H9 (cell line): ENCODE measurements around the gene SYNGR1. TPM values are rescaled to one million over a fixed set of nuclear protein-coding genes. Genes with fewer than 3 reads are reported as not detected.
A peak's percentile ranks its signal among the peaks of the same experiment; 100 is the strongest.

Experiments used
- DNase-seq: peaks from one replicate; pipeline ENCODE4 v3.0.0-alpha.2; 2017
- H2AFZ ChIP-seq: one replicate; pipeline ENCODE4 v1.6.1; 2013; ENCODE audit warnings: mild to moderate bottlenecking, low read length, control low read depth, moderate library complexity
- H2AK5ac ChIP-seq: 2 replicates; pipeline ENCODE4 v1.6.1; 2013; ENCODE audit warnings: low read length, control low read depth, mixed read lengths; ENCODE audit not compliant: insufficient read length
- H2BK120ac ChIP-seq: one replicate; pipeline ENCODE4 v1.6.1; 2013; ENCODE audit warnings: low read depth, mild to moderate bottlenecking, low read length, control low read depth, inconsistent platforms; ENCODE audit not compliant: poor library complexity, severe bottlenecking
- H2BK12ac ChIP-seq: 2 replicates; pipeline ENCODE4 v1.6.1; 2013; ENCODE audit warnings: low read length, control low read depth, mixed read lengths, low read depth; ENCODE audit not compliant: insufficient read length
- H2BK15ac ChIP-seq: 2 replicates; pipeline ENCODE4 v1.6.1; 2013; ENCODE audit warnings: low read depth, low read length, control low read depth
- H2BK20ac ChIP-seq: one replicate; pipeline ENCODE4 v1.6.1; 2013; ENCODE audit warnings: low read depth, mild to moderate bottlenecking, low read length, control low read depth, inconsistent platforms; ENCODE audit not compliant: poor library complexity, severe bottlenecking
- H2BK5ac ChIP-seq: 2 replicates; pipeline ENCODE4 v1.6.1; 2013; ENCODE audit warnings: low read length, control low read depth, mixed read lengths; ENCODE audit not compliant: insufficient read length
- H3K14ac ChIP-seq: 2 replicates; pipeline ENCODE4 v1.6.1; 2013; ENCODE audit warnings: low read length, control low read depth; ENCODE audit not compliant: insufficient read depth
- H3K18ac ChIP-seq: 2 replicates; pipeline ENCODE4 v1.6.1; 2013; ENCODE audit warnings: low read depth, mild to moderate bottlenecking, mixed read lengths, low read length, control low read depth; ENCODE audit not compliant: insufficient read length
- H3K23ac ChIP-seq: 2 replicates; pipeline ENCODE4 v1.6.1; 2013; ENCODE audit warnings: low read length, control low read depth, mixed read lengths, low read depth; ENCODE audit not compliant: insufficient read length
- H3K23me2 ChIP-seq: 2 replicates; pipeline ENCODE4 v1.6.1; 2013; ENCODE audit warnings: low read depth, mild to moderate bottlenecking, mixed read lengths, low read length, control low read depth; ENCODE audit not compliant: insufficient read length, poor library complexity, severe bottlenecking
- H3K27ac ChIP-seq: 2 replicates; pipeline ENCODE4 v1.5.1; 2013; ENCODE audit warnings: low read length, control low read depth, mixed read lengths, low read depth; ENCODE audit not compliant: insufficient read length
- H3K27me3 ChIP-seq: 2 replicates; pipeline ENCODE4 v1.6.1; 2013; ENCODE audit warnings: low read length, control low read depth, inconsistent platforms; ENCODE audit not compliant: insufficient read depth
- H3K4ac ChIP-seq: 2 replicates; pipeline ENCODE4 v1.6.1; 2013; ENCODE audit warnings: low read depth, mild to moderate bottlenecking, control low read depth, inconsistent platforms, low read length, moderate library complexity
- H3K4me1 ChIP-seq: 2 replicates; pipeline ENCODE4 v1.6.1; 2013; ENCODE audit warnings: low read length, control low read depth, inconsistent platforms; ENCODE audit not compliant: insufficient read depth
- H3K4me2 ChIP-seq: 2 replicates; pipeline ENCODE4 v1.6.1; 2013; ENCODE audit warnings: low read length, control low read depth, mixed read lengths; ENCODE audit not compliant: insufficient read length, insufficient read depth
- H3K56ac ChIP-seq: 2 replicates; pipeline ENCODE4 v1.6.1; 2013; ENCODE audit warnings: low read depth, mild to moderate bottlenecking, mixed read lengths, low read length, control low read depth; ENCODE audit not compliant: insufficient read length
- H3K79me1 ChIP-seq: 2 replicates; pipeline ENCODE4 v1.6.1; 2013; ENCODE audit warnings: low read depth, mild to moderate bottlenecking, moderate library complexity, low read length, control low read depth, inconsistent platforms; ENCODE audit not compliant: insufficient read depth, poor library complexity, severe bottlenecking
- H3K79me2 ChIP-seq: 2 replicates; pipeline ENCODE4 v1.6.1; 2013; ENCODE audit warnings: low read length, control low read depth, inconsistent platforms; ENCODE audit not compliant: insufficient read depth
- H3K9ac ChIP-seq: 2 replicates; pipeline ENCODE4 v1.6.1; 2013; ENCODE audit warnings: low read length, control low read depth, mixed read lengths; ENCODE audit not compliant: insufficient read length; ENCODE audit errors: extremely low read depth
- H3K9me3 ChIP-seq: one replicate; pipeline ENCODE4 v1.6.1; 2013; ENCODE audit warnings: low read depth, low read length, inconsistent platforms; ENCODE audit not compliant: control insufficient read depth
- H3T11ph ChIP-seq: one replicate; pipeline ENCODE4 v1.6.1; 2013; ENCODE audit warnings: mild to moderate bottlenecking, low read length, control low read depth, inconsistent platforms
- H4K20me1 ChIP-seq: one replicate; pipeline ENCODE4 v1.6.1; 2013; ENCODE audit not compliant: control insufficient read depth, insufficient read length, insufficient read depth
- H4K5ac ChIP-seq: 2 replicates; pipeline ENCODE4 v1.6.1; 2013; ENCODE audit warnings: low read depth, mild to moderate bottlenecking, mixed read lengths, low read length, control low read depth; ENCODE audit not compliant: insufficient read length
- H4K8ac ChIP-seq: replicated peaks from 2 replicates; pipeline ENCODE4 v1.6.1; 2013; ENCODE audit warnings: low read length, control low read depth, mixed read lengths, low read depth; ENCODE audit not compliant: insufficient read length
- H4K91ac ChIP-seq: 2 replicates; pipeline ENCODE4 v1.6.1; 2013; ENCODE audit warnings: low read depth, mild to moderate bottlenecking, moderate library complexity, mixed read lengths, low read length, control low read depth; ENCODE audit not compliant: insufficient read length
- H3K27ac Mint-ChIP-seq, 3 experiments: 2 replicates in 2 of 3; 3 replicates in 1 of 3; pipeline ENCODE4 v1.8.0; 2020 to 2021; ENCODE audit warnings: mixed read lengths in 3 of 3, mild to moderate bottlenecking in 1 of 3, moderate library complexity in 1 of 3
- H3K27me3 Mint-ChIP-seq: 2 replicates; pipeline ENCODE4 v1.8.0; 2021; ENCODE audit warnings: low read depth, mild to moderate bottlenecking, moderate library complexity, mixed read lengths
- H3K36me3 Mint-ChIP-seq, 3 experiments: 2 replicates in 2 of 3; 3 replicates in 1 of 3; pipeline ENCODE4 v1.8.0; 2020 to 2021; ENCODE audit warnings: low read depth in 3 of 3, mixed read lengths in 3 of 3; ENCODE audit not compliant: insufficient read depth in 1 of 3
- H3K4me1 Mint-ChIP-seq, 2 experiments: 2 replicates each; pipeline ENCODE4 v1.8.0; 2020; ENCODE audit warnings: mixed read lengths in 2 of 2
- H3K4me3 Mint-ChIP-seq, 2 experiments: 2 replicates in 1 of 2; 3 replicates in 1 of 2; pipeline ENCODE4 v1.8.0; 2020 to 2021; ENCODE audit warnings: mild to moderate bottlenecking in 2 of 2, mixed read lengths in 2 of 2, moderate library complexity in 1 of 2
- H3K9me3 Mint-ChIP-seq, 2 experiments: 2 replicates in 1 of 2; 3 replicates in 1 of 2; pipeline ENCODE4 v1.8.0; 2020; ENCODE audit warnings: mild to moderate bottlenecking in 2 of 2, mixed read lengths in 2 of 2, moderate library complexity in 1 of 2
- WGBS: extraction: QIAGEN DNeasy Blood & Tissue Kit; methylation state at CpG from one replicate; pipeline ENCODE4 v1.1.7; 2013; ENCODE audit warnings: missing lambda C conversion rate, low lambda C conversion rate, mixed read lengths; ENCODE audit not compliant: insufficient read length; ENCODE audit errors: extremely low coverage; 5-methylcytosine and 5-hydroxymethylcytosine counted together
- total RNA-seq: library from RNA; stranded (reverse); gene quantifications from 2 replicates; pipeline ENCODE4 v1.2.1, GENCODE V29; 2021
- TF ChIP-seq, protein P1 (sequence below): fragments of 200-600 bp; sonication (generic); conservative IDR thresholded peaks from 3 replicates; pipeline ENCODE4 v1.8.0; 2021; ENCODE audit warnings: antibody characterized with exemption, mild to moderate bottlenecking

SYNGR1 gene
- total RNA-seq, 1 experiment from 2014 or later, result 13.2 TPM

- Mint-ChIP-seq H3K9me3 (peaks cover 2 to 6% of the 10 kb centered on the region in 2 experiments; a peak in 4 of 5 replicates), H3K4me3 (no peak overlapping the region), H3K27me3 (peaks cover 2% of the 10 kb centered on the region), H3K36me3 (peaks cover 0 to 4% (median 3%) of the 10 kb centered on the region in 3 experiments; a peak in 2 of 7 replicates), H3K27ac (peak overlapping the region in 2 of 3 experiments; percentile 14 to 76; a peak in 1 of 7 replicates), H3K4me1 (peaks cover 6 to 26% of the 10 kb centered on the region in 2 experiments)
- Histone ChIP-seq H2AK5ac (no peak overlapping the region), H3K18ac (no peak overlapping the region), H3K9ac (no peak overlapping the region), H2AFZ (no peak overlapping the region), H3K4ac (no peak overlapping the region), H3K9me3 (no peaks in the 10 kb centered on the region), H2BK12ac (no peak overlapping the region), H2BK20ac (no peak overlapping the region), H2BK15ac (no peak overlapping the region), H3K23ac (no peak overlapping the region), H4K20me1 (no peaks in the 10 kb centered on the region), H4K5ac (no peak overlapping the region), H4K8ac (no peak overlapping the region), H3T11ph (no peak overlapping the region), H3K4me2 (no peak overlapping the region), H3K27me3 (no peaks in the 10 kb centered on the region), H2BK120ac (no peak overlapping the region), H2BK5ac (no peak overlapping the region), H3K79me2 (no peaks in the 10 kb centered on the region), H3K27ac (no peak overlapping the region), H3K23me2 (no peaks in the 10 kb centered on the region), H3K4me1 (no peaks in the 10 kb centered on the region), H4K91ac (no peak overlapping the region), H3K56ac (no peak overlapping the region), H3K14ac (no peak overlapping the region), H3K79me1 (no peaks in the 10 kb centered on the region)
- TF ChIP-seq, protein P1, sequence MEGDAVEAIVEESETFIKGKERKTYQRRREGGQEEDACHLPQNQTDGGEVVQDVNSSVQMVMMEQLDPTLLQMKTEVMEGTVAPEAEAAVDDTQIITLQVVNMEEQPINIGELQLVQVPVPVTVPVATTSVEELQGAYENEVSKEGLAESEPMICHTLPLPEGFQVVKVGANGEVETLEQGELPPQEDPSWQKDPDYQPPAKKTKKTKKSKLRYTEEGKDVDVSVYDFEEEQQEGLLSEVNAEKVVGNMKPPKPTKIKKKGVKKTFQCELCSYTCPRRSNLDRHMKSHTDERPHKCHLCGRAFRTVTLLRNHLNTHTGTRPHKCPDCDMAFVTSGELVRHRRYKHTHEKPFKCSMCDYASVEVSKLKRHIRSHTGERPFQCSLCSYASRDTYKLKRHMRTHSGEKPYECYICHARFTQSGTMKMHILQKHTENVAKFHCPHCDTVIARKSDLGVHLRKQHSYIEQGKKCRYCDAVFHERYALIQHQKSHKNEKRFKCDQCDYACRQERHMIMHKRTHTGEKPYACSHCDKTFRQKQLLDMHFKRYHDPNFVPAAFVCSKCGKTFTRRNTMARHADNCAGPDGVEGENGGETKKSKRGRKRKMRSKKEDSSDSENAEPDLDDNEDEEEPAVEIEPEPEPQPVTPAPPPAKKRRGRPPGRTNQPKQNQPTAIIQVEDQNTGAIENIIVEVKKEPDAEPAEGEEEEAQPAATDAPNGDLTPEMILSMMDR, result no peak
- no CpG with 5 or more reads among the region's 3 CpGs for WGBS
- DNase-seq, result no peak
Measured at GRCh38 chr22:39369586-39369985, 19.8 kb downstream of the SYNGR1 start.
